ENCODE measurements around the gene KIF5C.
A peak's percentile ranks its signal among the peaks of the same experiment; 100 is the strongest.

Gene KIF5C

DNA sequence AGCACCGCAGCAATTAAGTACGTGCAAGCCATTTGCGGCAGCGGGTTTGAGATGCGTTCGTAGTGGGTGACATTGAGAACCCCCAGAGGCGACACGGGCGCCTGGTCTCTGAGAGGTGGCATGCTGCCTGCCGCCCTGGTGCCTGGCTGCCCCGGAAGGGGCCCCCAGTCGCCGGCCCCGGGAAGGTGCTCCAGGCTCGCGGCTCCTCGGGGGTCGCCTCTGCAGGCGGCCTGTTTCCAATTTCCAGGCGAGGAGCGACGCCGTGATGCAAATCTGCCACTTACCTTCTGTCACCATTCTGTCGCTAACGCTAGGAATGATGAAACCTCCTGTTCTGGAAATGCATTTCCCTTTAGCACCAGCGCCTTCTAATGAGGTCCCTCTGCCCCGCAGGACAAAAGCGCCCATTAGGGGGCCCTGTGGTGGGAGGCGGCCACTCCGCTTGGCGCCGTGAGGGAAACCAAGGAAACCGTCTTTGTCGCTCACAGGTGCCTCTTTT is 13.0 kb downstream of the KIF5C start:
- DNase-seq: peak in 1 of 2 donors; percentile 11

DNA sequence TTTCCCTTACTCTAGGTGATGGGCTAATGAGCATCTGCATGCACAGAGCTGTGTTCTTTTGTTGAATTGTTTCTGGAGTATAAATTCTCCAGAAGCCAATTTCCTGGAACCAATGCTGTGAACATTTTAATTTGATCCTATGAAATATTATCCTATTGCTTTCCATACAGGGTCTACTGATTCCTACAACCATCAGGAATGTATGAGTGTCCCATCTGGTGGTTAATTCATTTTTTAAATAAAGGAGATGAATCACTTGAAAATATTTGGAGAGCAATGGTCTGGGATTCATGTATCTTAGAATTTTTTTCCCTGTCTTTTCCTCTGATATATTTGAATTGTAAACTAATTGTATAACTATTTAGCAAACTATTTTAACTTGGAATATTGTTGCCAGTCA is 14.0 kb downstream of the KIF5C start:
- no peak for DNase-seq

DNA sequence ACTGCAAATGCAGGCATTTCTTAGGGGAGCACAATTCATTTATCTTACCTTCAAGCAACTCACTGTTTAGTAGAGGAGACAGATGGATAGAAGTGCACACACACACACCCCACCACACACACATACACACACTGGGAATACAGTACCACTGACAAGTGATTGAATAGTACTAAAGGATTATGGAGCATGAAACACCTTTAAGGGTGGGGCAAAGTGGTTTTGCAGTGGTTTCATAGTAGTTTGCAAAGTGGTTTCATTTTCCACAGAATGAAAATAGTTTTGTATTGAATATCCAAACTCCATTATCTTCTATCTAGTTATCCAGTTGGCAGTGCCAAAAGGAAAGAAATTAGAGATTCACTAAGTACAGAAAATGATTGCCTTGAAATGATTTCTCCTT is 18.9 kb downstream of the KIF5C start:
- DNase-seq: no peak

DNA sequence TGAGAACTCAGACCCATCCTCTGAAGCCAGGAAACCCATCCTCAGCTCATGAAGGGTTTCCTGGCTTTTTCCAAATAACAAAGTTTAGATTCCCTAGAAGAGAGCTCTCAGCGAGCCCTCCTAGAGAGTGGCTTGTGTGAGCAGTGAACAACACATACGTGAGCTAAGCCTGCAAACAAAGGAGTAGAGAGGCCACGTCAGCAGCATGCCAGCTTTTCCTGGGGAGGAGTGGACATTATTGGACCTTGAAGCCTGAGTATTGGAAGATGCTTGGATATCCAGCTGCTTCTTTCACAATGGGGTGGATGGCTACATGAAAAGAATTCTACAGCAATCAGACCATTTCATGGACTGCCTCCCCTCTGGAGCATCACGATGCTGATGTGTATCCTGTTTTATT is 21.1 kb downstream of the KIF5C start:
- DNase-seq: no peak

DNA sequence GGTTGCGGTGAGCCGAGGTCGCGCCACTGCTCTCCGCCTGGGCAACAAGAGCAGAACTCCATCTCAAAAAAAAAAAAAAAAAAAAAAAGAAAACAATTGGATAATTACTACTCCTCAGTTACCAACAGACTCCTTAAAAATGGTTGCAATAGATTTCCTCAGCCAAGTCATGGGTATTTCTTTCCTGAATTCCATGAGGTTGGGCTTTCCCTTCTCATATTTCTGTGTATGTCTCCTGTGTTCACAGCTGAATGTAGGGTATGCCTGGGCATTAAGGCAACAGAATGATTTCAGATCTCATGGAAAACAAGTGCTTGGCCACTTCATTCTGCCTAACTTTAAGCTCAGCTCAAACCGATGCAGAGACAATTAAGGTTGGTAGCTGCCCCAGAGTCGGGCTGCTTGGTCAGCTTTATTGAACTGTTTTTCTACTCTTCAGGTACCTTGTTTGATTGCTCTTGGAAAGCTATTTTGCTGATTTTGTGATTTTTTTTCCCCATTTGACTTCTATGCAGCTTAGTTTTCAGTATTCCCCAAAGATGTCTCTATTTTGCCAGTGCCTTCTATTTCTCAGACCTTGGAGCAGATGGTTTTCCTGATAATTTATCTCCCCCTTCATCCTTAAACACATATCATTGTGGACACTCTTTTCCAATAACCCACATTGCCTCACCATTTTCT is 24.8 kb downstream of the KIF5C start:
- no peak for DNase-seq

DNA sequence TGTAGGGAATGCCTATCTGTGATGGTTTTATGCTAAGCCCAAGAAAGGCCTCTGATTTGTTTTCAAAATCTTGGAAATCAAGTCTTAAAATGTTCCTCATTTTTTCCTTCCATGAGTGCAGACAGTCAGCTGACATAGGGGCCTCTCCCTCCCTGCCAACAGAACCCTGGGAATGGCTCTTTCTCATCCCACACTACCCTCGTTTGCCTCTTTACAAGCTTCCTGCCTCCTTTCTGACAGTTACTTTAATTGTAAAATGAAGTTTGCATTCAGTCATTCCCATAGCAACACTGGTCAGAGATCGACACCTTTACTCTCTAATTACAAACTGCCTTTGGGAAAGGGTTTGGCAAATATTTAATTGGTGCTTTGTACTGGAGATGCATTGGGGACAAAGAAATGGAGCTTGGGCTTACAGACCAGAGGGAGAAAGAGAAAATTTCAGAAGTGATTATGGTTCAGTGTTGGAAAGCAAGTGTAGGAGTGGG is 25.4 kb downstream of the KIF5C start:
- DNase-seq: no peak

DNA sequence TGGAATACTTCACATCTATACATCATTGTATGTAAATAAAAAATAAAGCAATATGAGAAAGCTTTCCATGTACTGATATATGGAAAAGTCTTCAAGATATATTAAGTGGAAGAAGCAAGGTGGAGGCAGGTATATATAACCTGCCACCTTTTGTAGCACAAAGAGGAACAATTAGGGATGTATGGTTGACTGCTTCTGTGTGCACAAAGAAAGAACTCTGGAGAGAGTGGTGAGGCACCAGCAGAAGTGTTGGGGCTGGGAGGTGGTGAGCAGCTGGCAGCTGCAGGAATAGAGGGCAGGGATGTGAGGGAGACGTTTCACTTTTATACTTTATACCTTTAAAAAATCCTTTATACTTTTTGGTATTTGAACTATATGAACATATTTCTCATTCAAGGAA is 26.1 kb downstream of the KIF5C start:
- no peak for DNase-seq

DNA sequence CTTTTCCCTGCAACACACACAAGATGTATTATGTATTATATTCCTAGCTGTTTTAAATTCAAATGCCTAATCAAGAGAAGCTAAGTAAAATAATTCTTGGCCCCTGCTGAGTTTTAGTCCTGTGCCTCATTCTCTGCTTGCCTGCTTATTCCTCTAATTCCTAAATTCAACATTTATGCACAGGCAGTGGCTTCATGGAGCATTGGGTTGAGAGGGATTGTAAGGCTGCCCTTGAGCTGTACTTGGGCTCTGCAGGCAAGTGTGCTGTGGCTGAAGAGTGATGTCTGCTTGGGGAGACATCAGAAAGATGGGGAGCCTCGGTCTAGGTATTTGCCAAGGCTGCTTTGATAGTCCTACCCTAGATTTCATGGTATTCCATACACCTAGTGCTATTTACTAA is 27.8 kb downstream of the KIF5C start:
- DNase-seq: no peak

DNA sequence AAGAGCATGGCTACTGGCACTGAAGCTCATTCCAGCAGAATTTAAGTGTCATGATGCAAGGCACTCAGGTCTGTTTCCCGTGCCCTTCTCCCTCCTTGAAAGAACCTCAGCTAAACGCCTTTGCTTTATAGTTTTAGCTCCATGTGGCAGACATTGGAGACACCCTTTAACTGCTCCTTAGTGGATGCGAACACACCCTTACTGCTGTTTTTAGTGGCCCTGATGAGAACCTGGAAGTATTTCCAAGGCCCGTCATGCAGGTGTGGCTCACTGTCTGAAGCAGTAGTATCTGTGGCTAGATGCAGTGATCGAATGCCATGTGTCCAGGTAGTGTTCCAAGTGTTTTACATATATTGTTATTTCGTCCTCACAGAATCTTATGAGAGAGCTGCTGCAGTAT is 28.3 kb downstream of the KIF5C start:
- DNase-seq: no peak

DNA sequence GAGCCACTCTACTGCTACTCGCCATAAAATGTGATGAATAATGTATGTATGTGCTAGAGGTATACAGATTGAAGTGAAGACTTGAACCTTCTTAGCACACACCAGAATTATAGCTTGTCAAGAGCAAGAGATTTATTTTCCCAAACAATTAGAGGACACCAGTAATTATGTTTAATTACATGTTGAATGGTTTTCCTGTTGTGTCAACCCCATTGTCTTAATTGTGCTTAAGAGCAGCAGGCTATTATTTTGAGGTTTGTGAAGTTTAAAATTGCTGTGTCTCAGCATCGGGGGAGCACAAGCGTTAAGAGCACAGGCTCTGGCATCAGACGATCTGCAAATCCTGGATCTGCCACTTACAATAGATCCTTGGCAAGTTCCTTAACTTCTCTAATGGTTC is 29.0 kb downstream of the KIF5C start:
- DNase-seq: no peak

DNA sequence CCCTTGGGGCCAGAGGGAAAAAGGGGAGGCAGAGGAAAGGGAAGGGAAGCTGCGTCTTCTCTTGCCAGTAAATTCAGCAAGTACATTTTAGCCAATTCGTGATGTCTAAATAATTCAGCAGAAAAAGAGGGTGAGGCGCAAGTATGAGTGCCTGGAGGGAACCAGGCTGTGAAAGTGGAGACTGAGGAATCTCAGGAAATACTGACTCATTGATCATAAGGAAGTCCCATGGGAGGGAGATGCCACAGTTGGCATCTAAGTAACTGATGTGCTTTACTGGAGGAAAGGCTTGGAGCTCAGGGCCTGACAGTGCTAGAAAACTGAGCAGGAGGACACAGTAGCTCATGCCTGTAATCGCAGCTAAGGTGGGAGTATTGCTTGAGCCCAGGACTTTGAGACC is 31.1 kb downstream of the KIF5C start:
- no peak for DNase-seq

DNA sequence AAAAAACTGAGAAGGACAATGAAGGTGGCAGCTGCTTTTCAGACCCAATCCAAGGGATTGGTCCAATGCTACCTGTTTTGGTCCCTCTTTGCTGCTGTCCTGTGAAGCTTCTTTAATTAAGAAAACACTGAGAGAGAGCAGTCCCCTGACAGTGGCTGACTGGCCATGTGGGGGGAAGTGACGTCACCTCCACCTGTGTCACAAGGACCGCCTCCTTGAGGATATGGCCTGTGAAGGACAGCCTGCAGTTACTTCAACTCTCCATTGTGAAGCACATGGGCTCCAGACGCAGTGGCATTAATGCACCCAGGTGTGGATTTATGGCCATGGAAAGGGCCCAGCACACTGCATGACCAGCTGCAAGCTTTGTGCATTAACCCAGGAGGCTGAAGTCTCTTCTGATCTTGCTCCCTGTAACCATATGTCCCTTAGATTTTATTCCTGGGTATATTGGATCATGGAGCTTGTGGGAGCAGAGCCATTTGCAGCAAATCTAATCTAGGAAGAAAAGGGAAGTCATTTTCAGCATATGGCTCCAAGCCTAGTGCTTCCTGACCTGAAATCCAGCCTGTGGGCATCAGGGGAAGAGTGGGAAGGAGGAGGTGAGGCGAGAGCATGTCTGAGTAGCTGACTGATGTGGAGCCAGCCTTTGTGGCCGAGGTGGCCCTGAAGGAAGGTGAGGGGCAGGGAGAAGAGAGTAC is 32.2 kb downstream of the KIF5C start:
- DNase-seq: no peak

DNA sequence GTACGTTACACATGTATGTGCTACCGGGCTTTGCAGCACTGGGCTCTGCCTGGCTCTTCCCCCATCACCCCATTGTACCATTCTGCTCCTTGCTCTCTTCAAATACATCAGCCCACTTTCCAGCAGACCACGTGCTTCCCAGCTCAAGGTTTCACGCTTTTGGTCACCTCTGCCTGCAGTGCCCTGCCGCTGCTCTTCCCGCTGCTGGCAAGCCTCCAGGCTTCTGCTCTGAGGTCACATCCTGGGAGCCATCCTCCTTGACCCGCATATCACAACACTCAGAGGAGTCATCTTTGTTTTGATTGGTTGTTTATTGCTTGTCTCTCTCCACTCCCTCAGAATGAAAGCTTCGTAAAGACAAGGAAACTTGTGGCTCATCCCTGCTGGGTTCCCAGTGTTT is 34.1 kb downstream of the KIF5C start:
- no peak for DNase-seq

DNA sequence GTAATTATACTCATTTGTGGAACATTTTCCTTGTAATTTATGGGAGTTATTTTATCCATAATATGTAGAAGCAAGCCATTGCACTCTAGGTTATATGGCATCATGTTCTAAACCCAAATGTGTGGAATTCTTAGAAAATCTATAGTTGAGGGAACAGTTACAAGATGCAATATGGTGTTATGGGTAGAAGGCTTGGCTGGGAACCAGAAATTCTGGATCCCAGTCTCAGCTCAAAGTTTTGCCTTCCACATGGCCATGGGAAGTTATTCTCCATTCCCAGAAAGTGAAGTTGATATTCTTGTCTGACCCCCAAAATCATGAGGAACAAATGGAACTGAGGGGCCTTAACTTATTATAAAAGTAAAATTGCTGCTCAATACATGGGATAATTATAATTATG is 38.0 kb downstream of the KIF5C start:
- DNase-seq: no peak

DNA sequence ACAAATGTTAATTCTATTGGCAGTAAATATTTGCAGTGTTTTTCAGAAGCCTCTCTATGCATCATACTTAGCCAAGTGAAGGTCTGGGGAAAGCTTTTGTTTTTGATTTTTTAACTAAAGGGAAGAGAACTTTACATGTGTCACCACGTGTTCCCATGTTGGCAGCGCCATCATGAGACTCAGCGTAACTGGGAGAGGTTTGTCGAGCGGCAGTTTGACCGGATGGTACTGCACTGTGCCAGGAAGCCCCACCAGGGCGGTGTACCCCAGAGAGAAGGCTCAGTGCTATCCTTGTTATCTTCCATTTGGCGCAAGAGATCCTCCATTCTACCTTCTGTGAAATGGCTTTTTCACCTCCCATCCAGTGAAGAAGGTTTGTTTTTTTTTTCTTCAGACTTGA is 38.5 kb downstream of the KIF5C start:
- no peak for DNase-seq

DNA sequence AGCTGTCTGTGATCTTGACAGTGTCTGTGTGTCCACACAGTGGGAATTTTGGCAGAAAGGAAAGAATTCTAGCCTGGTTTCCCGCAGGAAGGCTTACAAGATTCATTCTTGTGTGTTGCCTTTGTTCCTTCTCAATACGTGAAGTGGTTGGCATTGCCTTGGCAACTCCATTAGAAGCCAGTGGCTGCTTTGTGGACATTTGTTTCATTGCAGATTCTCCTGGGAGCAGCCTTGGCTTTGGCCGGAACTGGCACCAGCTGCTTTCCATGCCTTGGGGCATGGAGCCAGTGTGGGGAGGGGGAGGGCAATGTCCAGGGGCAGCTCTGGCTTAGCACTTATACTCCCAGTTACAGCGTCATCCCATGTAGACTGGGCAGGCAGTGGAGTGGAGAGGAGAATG is 39.4 kb downstream of the KIF5C start:
- DNase-seq: no peak

DNA sequence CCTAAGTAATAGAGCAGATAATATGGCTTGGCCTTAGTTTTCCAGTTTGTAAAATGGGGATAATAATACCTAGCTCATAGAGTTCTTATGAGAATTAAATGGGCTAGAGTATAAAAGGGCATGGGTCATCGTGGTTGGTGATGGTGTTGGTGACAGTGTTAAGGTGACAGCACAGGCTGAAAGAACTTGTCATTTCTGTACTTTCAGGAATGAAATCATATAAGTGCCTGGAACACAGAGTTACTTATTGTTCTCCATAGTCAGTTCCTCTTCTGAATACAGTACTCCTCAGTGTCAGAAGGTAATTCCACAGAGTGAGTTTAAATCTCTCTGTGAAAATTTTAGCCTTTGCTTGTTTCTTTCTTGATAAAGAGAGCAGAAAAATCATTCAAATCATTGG is 42.4 kb downstream of the KIF5C start:
- no peak for DNase-seq

DNA sequence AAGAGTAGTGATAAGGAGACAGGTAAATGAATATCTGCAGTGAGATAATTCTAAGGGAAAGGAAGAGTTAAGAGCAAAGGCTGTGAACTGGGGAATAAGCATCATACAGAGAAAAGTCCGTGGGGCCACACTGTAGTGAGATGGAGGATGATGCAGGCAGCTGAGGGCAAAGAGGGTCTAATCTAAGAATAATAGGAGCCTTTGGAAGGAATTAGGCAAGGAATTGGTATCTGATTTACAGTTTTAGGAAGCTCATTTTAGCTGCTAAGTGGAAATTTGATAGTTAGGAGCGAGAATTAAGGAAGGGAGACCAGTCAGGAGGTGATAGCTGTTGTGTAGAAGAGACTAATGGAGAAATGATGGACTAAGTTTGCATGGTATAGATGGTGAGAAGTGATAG is 43.5 kb downstream of the KIF5C start:
- no peak for DNase-seq

DNA sequence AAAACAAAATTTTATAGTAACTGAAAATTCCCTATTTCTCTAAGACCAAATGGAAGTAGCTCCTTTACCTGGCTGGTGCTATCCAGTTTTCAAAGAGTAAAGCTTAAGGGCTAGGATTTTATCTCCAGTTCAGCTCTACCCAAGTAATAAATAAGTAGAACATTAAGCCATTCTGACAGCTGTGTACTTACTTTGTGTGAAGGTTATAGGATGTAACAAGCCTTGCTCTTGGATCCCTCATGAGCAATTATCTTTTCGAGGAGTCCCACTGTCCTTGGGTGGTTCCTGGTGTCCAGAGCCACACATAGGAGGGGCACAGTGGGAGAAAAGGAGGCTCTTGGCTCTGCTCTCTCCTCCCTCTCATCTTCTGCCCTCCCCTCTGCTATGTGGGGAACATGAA is 45.5 kb downstream of the KIF5C start:
- DNase-seq: no peak

DNA sequence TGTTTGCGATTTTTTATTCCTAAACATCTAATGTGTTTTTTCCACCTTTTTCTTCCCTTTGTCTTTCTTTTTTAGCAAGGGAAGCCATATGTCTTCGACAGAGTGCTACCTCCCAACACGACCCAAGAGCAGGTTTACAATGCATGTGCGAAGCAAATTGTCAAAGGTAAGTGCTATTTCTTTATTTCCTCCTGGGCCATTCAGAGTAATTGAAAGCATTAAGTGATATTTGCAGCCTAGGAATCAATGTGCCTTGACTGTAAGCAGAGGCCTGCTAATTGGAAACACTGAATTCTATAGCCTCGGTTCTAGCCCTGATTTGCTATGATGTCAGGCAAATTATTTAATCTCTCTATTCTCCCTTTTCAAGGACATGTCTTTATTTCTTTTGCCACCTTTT is 47.0 kb downstream of the KIF5C start:
- DNase-seq: no peak

DNA sequence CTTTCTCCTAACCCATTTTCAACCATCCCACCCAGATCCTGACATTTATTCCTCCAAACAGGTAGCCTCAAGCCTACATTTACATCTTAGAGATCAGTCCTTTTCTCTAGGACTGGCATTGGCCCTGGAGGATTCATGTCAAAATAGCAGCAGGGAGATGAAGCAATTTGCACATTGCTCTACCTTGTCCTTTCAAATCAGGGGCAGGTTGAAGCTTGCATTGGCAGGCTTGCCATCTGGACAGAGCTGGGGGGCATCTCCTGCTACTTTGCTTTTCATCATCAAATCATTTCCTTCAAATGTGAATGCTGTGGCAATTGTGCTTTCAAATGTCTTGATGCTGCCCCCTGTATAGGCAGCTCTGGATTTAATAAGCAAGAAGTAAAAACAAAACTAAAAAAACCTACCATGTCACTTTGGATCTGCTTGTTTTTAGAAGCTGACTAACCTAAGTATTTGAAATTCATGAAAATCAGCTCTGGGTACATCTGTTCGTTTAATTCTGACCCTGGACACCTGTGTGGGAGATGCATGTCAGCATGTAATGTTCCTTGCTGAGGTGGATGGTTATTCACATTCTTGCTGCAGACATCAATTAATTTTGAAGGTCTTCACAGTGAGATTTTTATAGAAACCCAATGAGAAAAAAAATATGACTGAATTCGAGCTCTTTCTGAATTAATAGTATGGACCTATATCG is 47.9 kb downstream of the KIF5C start:
- DNase-seq: no peak

DNA sequence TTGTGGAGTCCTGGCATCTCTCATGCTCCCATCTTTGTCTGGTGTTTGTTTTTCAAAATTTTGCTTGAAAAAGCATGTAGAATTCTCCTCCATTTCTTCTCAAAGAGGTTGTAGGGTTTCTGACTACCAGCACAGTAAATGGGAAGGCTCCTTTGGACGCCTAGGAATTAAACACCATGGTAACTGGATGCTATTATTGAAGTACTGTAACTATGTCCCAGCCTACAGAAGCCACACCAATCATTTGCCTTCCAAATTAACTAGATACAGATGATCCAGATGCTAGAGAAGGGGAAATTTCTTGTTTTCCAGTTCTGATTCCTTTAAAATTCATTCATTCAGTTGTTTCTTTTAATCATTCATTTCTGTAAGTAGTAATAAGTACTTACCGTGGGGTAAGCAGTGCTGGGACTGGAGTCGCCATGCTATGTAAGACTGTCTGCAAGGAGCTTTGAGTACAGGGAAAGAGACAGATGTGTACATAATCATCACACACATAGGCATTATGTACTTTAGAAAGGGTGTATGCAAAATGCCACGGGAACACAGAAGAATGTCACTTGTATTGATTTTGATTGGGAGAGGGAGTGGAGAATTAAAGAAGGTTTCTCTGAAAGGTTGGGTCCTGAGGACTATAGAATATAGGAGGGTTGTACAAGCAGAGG is 49.6 kb downstream of the KIF5C start:
- DNase-seq: no peak

DNA sequence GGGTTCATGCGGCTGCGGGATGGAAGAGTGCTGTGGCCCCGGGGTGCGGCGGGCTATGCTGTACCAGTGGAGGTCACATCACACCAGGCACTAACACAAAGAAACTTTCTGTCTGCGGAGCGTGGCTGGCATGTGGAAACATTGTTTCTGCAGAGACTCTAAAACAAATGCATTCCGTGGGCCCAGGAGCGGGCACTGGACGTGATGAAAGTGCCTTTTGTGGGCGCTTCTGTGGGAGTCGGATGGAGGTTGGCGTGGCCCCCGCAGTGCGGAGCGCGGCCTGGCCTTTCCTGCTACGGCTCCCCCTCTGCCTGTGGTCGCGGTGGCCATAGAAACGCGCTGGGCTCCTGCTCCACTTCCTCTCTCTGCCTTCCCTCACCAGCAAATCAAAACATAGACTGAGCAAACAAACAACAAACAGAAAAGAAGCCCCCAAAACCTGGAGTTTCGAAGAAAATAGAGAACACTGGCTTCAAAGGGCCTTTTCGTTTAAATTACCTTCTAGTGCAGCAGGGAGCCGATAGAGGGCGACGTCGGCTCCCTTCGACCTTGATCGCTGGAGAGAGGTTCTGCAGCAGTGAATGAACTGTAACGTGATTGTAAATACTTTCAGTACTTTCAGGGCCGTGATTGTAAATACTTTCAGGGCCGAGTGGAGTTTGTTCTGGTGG is 51.4 kb downstream of the KIF5C start:
- peak; percentile 48 to 53 for DNase-seq
